Amniotic epithelial cell (primary cell): ENCODE measurements around the gene SLC27A2.
A peak's percentile ranks its signal among the peaks of the same experiment; 100 is the strongest.
"Not testable (repeated sequence)": the region's sequence is repeated elsewhere in the genome, so short reads cannot be mapped to it uniquely, and the experiment has no call there.

Experiments used
- DNase-seq: peaks from one replicate; pipeline ENCODE4 v3.0.0-alpha.2; 2010; ENCODE audit warnings: low read depth

The SLC27A2 gene

GRCh38 chr15:50181969-50182218 is at the start of gene SLC27A2:
SLC27A2 (plus strand) TSS chr15:50182196; CDS start chr15:50182428, 232 bp downstream.
- DNase-seq = peak; percentile 8

- not testable (repeated sequence) for DNase-seq
These were observed 49.6 kb upstream of the SLC27A2 start for GRCh38 chr15:50132251-50132984.

- peak; percentile 79 for DNase-seq
These were observed 47.4 kb upstream of the SLC27A2 start for GRCh38 chr15:50134524-50135024.

GRCh38 chr15:50135031-50135551 is 46.9 kb upstream of the SLC27A2 start:
- no peak for DNase-seq

- DNase-seq = peak; percentile 84
These were observed 44.6 kb upstream of the SLC27A2 start for GRCh38 chr15:50137330-50137761.

GRCh38 chr15:50137893-50138292 is 44.1 kb upstream of the SLC27A2 start:
- peak; percentile 44 for DNase-seq

GRCh38 chr15:50138391-50138790 is 43.6 kb upstream of the SLC27A2 start:
- no peak for DNase-seq

- peak; percentile 79 for DNase-seq
These were observed 41.9 kb upstream of the SLC27A2 start for GRCh38 chr15:50140098-50140497.

- no peak for DNase-seq
These were observed 41.0 kb upstream of the SLC27A2 start for GRCh38 chr15:50140983-50141382.

- DNase-seq = no peak
These were observed 40.1 kb upstream of the SLC27A2 start for GRCh38 chr15:50141856-50142255.

GRCh38 chr15:50143255-50143860 is 38.6 kb upstream of the SLC27A2 start:
- DNase-seq = peak; percentile 44

GRCh38 chr15:50144341-50145120 is 37.5 kb upstream of the SLC27A2 start:
- DNase-seq = no peak

- DNase-seq = peak; percentile 80
These were observed 36.5 kb upstream of the SLC27A2 start for GRCh38 chr15:50145451-50145872.

- DNase-seq = no peak
These were observed 35.4 kb upstream of the SLC27A2 start for GRCh38 chr15:50146632-50147031.

- peak; percentile 91 for DNase-seq
These were observed 33.5 kb upstream of the SLC27A2 start for GRCh38 chr15:50148362-50148963.

- peak; percentile 40 for DNase-seq
These were observed 32.9 kb upstream of the SLC27A2 start for GRCh38 chr15:50149090-50149489.

GRCh38 chr15:50150349-50150748 is 31.6 kb upstream of the SLC27A2 start:
- DNase-seq = no peak

- no peak for DNase-seq
These were observed 31.1 kb upstream of the SLC27A2 start for GRCh38 chr15:50150851-50151250.

GRCh38 chr15:50151476-50151875 is 30.5 kb upstream of the SLC27A2 start:
- no peak for DNase-seq

- DNase-seq = not testable (repeated sequence)
These were observed 23.8 kb upstream of the SLC27A2 start for GRCh38 chr15:50158236-50158635.

GRCh38 chr15:50162969-50163718 is 18.9 kb upstream of the SLC27A2 start:
- DNase-seq = peak; percentile 52
